Caki2 (cell line): ENCODE measurements around the gene ERCC8. TPM values are rescaled to one million over a fixed set of nuclear protein-coding genes. Genes with fewer than 3 reads are reported as not detected.

Experiments
- DNase-seq: peaks from one replicate; pipeline ENCODE4 v3.0.0-alpha.2; 2015; ENCODE audit warnings: low read depth
- in situ Hi-C: cut with HindIII; loops from 2 replicates; pipeline ENCODE4 v1.10.0; 2016; ENCODE audit warnings: low sequenced_read_pairs, low pct_unique_long_range_greater_than_20kb, mixed read lengths
- total RNA-seq: library from RNA; depleted of rRNA; stranded (reverse); fragments of >200 nt; shearing (Covaris generic); gene quantifications from 2 replicates; pipeline ENCODE4 v1.2.3, GENCODE V29; 2014; ENCODE audit warnings: low replicate concordance; rRNA removed

Gene ERCC8
- total RNA-seq, 1 experiment from 2014 or later: 7.1 TPM

GRCh38 chr5:60851626-60852025 is 93.2 kb downstream of the ERCC8 start:
- no peak for DNase-seq
- in situ Hi-C loops: no loop called here

DNA sequence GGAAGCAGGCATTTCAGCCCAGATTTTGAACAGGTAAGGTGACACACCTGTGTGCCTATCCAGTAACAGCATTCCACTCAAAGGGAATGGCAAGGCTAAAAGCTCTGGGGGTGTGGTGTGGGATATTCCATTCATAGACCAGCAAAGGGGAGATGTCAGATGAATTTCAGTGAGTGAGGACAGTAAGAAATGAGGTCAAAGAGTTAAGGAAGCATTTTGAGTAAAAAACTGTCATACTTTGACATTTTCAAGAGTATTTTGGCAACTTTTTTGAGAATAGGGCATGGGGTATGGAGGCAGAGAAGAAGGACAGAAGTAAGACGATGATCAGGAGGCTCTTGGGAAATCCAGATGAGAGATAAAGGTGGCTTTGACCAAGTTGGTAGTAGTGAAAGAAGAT is 98.6 kb downstream of the ERCC8 start:
- in situ Hi-C loops: no loop called here
- no peak for DNase-seq

DNA sequence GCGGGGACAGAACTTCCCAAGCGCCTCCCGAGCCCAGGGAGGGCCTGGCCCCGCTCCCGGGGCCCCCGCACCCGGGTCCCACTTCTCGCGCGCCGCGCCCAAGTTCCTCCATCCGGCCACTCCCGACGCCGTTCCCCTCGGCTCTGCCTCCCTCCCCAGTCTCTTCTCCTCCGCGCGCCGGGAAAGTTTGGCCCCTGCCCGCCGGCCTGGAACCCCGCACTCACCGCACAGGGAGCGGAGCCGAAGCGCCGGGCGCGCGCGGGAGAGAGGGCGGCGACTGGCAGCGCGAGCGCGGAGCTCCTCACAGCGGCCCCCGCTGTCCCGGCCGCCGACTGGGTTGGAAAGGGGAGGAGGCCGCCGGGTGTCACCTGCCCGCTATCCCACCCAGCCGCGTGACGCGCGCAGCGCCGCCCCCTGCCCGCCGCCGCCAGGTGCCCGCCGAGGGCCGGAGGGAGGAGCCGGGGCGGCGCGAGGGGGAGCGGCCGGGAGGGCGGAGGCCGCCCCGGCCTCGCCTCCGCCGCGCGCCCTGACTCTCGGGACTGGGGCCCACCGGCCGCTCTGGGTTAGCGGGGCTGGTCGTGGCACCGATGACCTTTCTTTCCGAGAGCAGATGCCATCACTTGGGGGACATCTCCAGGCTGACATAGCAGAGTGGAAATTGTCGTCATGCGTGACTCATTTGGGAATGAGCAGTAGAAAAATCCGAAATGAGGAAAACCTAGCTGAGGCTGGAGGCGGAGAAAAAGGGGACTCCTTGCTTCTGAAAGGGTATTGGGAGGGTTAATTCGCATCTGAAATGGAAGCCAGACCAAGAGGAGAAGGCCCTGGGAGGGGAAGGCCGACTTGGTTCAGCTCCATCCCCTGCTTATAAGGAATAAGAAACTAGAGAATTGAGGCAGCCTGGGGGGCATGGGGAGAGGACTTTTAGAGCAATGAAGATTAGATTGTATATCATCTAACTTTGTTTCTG is 100.6 kb downstream of the ERCC8 start, which contains the start of gene ELOVL7:
ELOVL7 (minus strand) TSS at position 334 of the 970 bp plus-strand sequence. CDS start 56,872 bp downstream, outside the sequence.
- peak; percentile 87 for DNase-seq
- in situ Hi-C loops: no loop called here

- in situ Hi-C loops: no loop called here
Measured at GRCh38 chr5:60843386-60843935, 101.4 kb downstream of the ERCC8 start.

DNA sequence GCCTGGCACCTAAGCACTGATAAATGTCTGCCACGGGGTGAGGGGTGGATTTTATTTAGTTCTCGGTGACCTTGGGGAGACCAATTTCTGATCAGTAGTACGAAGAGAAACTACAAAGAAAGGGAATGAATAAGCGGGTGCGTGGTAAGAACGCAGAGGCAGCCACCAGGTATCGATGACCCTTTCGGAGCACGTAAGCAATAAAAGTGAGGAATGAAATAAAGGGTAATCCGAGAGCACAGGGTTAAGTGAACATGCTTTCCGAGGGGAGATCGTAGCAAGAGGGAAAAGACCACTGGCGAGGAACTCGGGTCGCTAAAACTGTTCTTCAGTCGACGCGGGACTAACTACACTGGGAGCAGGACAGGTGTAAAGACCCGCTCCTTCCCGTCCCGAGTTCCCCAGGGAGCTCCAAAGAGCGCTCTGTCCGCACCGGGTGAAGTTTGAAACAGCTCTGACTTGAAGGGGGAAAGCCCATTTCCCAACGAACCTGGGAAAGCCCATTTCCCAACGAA is 101.9 kb downstream of the ERCC8 start:
- in situ Hi-C loops: no loop called here

More at GRCh38 chr5:60843386-60843935, 101.4 kb downstream of the ERCC8 start:
- DNase-seq: peak; percentile 22

GRCh38 chr5:60841361-60841760 is 103.5 kb downstream of the ERCC8 start:
- no peak for DNase-seq
- in situ Hi-C loops: no loop called here

More for the DNA sequence above, 101.9 kb downstream of the ERCC8 start:
- DNase-seq: peak; percentile 10

DNA sequence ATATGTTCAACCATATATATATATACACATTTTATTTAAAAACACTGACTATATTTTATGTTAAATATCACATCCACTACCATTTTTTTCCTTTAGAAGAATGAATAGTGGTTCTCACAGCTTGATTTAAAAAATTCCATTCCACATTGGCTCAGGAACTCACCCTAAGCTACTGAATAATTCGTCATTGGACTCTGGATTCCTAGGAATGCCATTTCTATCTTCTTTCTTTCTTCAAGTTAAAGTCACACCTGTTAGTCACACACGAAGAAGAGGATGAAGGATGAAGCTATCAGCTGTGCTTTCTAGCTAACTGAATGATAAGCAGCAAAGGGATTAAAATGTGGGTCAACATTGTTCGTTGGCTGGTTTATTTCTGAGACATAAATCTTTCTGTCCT is 108.7 kb downstream of the ERCC8 start:
- in situ Hi-C loops: no loop called here
- no peak for DNase-seq

GRCh38 chr5:60835554-60835953 is 109.3 kb downstream of the ERCC8 start:
- no peak for DNase-seq

GRCh38 chr5:60833520-60833919 is 111.3 kb downstream of the ERCC8 start:
- in situ Hi-C loops: no loop called here
- no peak for DNase-seq

More at GRCh38 chr5:60835554-60835953, 109.3 kb downstream of the ERCC8 start:
- in situ Hi-C loops: no loop called here

DNA sequence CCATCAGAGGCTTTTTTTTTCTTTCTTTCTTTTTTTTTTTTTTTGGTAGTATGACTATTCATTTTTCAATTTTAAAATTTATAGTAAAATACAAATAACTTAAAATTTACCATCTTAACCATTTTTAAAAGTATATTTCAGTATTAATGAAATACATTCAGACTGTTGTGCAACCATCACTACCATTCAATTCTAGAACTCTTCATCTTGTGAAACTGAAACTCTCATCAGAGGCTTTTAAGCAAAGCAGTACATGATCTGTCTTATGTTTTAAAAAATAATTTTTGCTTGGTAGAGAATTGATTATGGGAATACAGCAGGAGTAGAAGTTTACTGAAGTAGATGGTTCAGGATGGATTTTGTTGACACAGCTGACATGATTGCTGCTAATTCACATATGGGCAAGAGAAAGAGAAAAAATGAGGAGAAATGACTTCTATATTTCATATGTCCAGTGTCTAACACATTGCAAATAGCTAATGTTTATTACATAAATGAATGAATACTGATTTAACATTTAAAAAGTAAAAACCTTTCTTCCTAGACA is 114.2 kb downstream of the ERCC8 start:
- DNase-seq: no peak
- in situ Hi-C loops: no loop called here

GRCh38 chr5:60829490-60830266 is 115.2 kb downstream of the ERCC8 start:
- no peak for DNase-seq
- in situ Hi-C loops: no loop called here

DNA sequence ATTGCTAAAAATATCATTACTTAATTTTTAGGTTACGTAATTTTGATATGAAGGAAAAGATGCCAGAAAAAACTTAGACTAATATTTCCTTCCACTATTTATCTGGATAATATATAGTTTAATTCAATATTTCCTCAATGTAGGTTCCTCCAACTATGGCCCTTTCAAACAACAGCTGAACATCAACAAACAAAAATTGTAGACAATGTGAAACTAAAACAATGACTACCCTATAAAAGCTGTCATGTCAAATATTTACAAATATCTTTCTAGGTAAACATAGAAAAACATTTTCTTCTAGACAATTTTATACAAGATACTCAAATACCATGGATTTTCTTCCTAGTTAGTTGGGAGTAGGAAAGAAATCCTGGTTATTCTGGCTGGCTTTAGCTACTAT is 117.7 kb downstream of the ERCC8 start:
- in situ Hi-C loops: no loop called here

GRCh38 chr5:60826653-60827052 is 118.2 kb downstream of the ERCC8 start:
- no peak for DNase-seq
- in situ Hi-C loops: no loop called here

More for the DNA sequence above, 117.7 kb downstream of the ERCC8 start:
- no peak for DNase-seq

Other genes starting within 250 kb of the ERCC8 start
- 38.3 and 65.3 TPM in 2 replicates for gene DEPDC1B, start 244.9 kb downstream of the ERCC8 start, total RNA-seq
- gene ELOVL7, start 100.8 kb downstream of the ERCC8 start, total RNA-seq: 9.4 and 11.3 TPM in 2 replicates
- 23.3 and 63.7 TPM in 2 replicates for gene NDUFAF2, start 135 bp upstream of the ERCC8 start, total RNA-seq
- gene SMIM15, start 217.4 kb upstream of the ERCC8 start, total RNA-seq: 66.9 and 159 TPM in 2 replicates